ENCODE data around the gene TRIO. TPM values are rescaled to one million over a fixed set of nuclear protein-coding genes. Genes with fewer than 3 reads are reported as not detected.

TRIO gene
- total RNA-seq, 2 donors from 2014 or later, result 62.0 to 137 TPM

GRCh38 chr5:14218480-14218879, 75.3 kb downstream of the TRIO start:
- Histone ChIP-seq H3K9me3 (no peaks in the 10 kb centered on the region), H3K4me1 (peaks cover 45% of the 10 kb centered on the region), H3K27ac (no peak overlapping the region), H3K36me3 (replicated peaks in 1 of 2; ENCODE audit: insufficient read depth in 1 of 2, low read depth in 2 of 2) (no peaks in the 10 kb centered on the region), H3K4me3 (no peak overlapping the region), H3K27me3 (no peaks in the 10 kb centered on the region)
- ATAC-seq (no peak), DNase-seq (no peak)
- intact Hi-C loops (cut with DNase I), result no loop called here
- 74 to 100% methylated on average over 3 to 5 of the region's 6 CpGs for WGBS, 2 donors
- TF ChIP-seq POLR2A (IDR thresholded peaks at IDR 0.05), result no peak

DNA sequence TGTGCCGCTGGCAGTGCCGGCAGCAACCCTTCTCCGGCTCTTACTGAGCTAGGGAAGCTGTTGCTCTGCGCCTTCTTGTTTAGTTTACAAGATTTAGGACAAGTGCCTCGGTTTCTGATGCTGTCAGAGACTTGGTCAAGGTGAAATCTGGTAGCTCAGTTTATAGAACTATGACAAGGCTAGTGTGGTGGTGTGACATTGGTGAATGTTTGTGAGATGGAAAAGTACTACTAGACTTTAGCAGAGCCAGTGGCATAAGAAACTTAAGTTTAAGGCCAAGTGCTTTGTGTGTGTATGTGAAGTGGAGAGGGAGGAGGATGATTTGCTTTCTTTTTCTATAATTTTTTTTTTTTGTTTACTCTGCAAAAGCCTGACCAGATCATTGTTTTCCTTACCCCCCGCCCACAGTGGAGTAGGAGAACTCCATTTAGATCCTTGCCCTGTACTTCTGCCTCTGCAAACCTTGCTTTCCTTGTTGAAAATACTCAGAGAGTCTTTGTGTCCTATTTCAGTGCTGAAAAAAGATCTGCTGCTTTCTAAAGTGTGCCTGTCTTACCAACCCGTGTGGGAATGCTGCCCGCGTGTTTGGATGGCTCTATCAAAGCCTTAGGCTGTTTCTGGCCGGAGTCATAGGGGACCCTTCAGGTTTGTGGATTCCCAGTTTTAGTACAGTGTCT, 75.9 kb downstream of the TRIO start:
- no peaks in the 10 kb centered on the region for H3K27me3 ChIP-seq
- H3K9me3 ChIP-seq, result no peaks in the 10 kb centered on the region
- no peaks in the 10 kb centered on the region for H3K36me3 ChIP-seq (replicated peaks in 1 of 2; ENCODE audit: insufficient read depth in 1 of 2, low read depth in 2 of 2)
- H3K4me1 ChIP-seq, result peaks cover 43% of the 10 kb centered on the region
- no peak overlapping the region for H3K4me3 ChIP-seq
- no peak for ATAC-seq
- DNase-seq, result no peak
- H3K27ac ChIP-seq, result no peak overlapping the region
- intact Hi-C loops (cut with DNase I), result no loop called here
- 79 to 82% methylated on average over 10 of the region's 10 CpGs for WGBS, 2 donors
- TF ChIP-seq CTCF (IDR thresholded peaks at IDR 0.05) (no peak), POLR2A (IDR thresholded peaks at IDR 0.05) (no peak)

DNA sequence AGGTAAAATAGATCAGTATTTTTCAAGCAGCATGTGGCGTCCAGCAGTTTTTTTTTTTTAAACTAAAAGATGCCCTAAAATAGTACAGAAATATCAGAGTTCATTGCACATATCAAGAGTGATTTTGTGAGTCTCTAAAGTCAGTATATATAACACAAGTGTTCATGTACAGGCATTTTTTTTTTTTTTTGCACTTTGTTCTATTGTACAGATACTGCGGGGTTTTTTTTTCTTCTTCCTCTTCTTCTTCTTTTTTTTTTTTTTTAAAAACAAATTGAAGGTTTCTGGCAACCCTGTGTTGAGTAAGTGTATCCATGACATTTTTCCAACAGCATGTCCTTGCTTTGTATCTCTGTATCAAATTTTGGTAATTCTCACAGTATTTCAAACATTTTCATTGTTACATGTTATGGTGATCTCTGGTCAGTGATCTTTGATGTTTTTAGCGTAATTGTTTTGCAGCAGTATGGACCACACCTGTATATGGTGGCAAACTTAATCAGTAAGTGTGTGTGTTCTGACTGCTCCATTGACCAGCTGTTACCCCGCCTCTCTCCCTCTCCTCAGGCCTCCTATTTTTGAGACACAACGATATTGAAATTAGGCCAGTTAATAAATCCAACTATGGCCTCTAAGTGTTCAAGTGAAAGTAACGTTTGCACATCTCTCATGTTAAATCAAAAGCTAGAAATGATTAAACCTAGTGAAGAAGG, 76.8 kb downstream of the TRIO start:
- Histone ChIP-seq H3K9me3 (no peaks in the 10 kb centered on the region), H3K36me3 (replicated peaks in 1 of 2; ENCODE audit: insufficient read depth in 1 of 2, low read depth in 2 of 2) (no peaks in the 10 kb centered on the region), H3K4me3 (no peak overlapping the region), H3K27ac (peak overlapping the region in 2 of 4 donors; percentile 17 to 34), H3K27me3 (no peaks in the 10 kb centered on the region), H3K4me1 (peaks cover 40% of the 10 kb centered on the region)
- intact Hi-C loops (cut with DNase I), result no loop called here
- TF ChIP-seq POLR2A (IDR thresholded peaks at IDR 0.05) (no peak), CTCF (IDR thresholded peaks at IDR 0.05) (no peak)
- DNase-seq (no peak), ATAC-seq (no peak)
- WGBS, 2 donors, result 66 to 69% methylated on average over 6 of the region's 6 CpGs

DNA sequence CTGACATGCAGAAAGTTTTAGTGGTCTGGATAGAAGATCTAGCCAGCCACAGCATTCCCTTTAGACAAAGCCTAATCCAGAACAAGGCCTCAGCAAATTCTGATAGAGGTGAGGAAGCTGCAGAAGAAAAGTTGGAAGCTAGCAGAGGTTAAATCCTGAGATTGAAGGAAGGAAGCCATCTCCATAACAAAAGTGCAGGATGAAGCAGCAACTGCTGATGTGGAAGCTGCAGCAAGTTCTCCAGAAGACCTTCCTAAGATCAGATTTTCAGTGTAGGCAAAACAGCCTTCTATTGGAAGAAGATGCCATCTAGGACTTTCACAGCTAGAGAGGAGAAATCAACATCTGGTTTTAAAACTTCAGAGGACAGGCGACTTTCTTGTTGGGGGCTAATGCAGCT, 77.5 kb downstream of the TRIO start:
- no peaks in the 10 kb centered on the region for H3K36me3 ChIP-seq (replicated peaks in 1 of 2; ENCODE audit: insufficient read depth in 1 of 2, low read depth in 2 of 2)
- ATAC-seq, result no peak
- H3K4me3 ChIP-seq, result no peak overlapping the region
- peak overlapping the region in 2 of 4 donors; percentile 17 to 34 for H3K27ac ChIP-seq
- no peaks in the 10 kb centered on the region for H3K9me3 ChIP-seq
- no peak for DNase-seq
- 95 to 100% methylated on average over 1 of the region's 1 CpG for WGBS, 2 donors
- intact Hi-C loops (cut with DNase I), result no loop called here
- peaks cover 40% of the 10 kb centered on the region for H3K4me1 ChIP-seq
- TF ChIP-seq POLR2A (IDR thresholded peaks at IDR 0.05) (no peak), CTCF (IDR thresholded peaks at IDR 0.05) (no peak)
- H3K27me3 ChIP-seq, result no peaks in the 10 kb centered on the region

GRCh38 chr5:14221732-14222131, 78.6 kb downstream of the TRIO start:
- 79 to 80% methylated on average over 6 of the region's 6 CpGs for WGBS, 2 donors
- H3K36me3 ChIP-seq (replicated peaks in 1 of 2; ENCODE audit: insufficient read depth in 1 of 2, low read depth in 2 of 2), result no peaks in the 10 kb centered on the region
- ATAC-seq (no peak), DNase-seq (no peak)
- H3K27me3 ChIP-seq, result no peaks in the 10 kb centered on the region
- no peak overlapping the region for H3K4me3 ChIP-seq
- H3K27ac ChIP-seq, result no peak overlapping the region
- H3K9me3 ChIP-seq, result no peaks in the 10 kb centered on the region
- peaks cover 49% of the 10 kb centered on the region for H3K4me1 ChIP-seq
- intact Hi-C loops (cut with DNase I), result no loop called here
- TF ChIP-seq POLR2A (IDR thresholded peaks at IDR 0.05) (no peak), CTCF (IDR thresholded peaks at IDR 0.05) (no peak)
